ENCODE data around the gene PKIB. TPM values are rescaled to one million over a fixed set of nuclear protein-coding genes. Genes with fewer than 3 reads are reported as not detected.

Gene PKIB
- total RNA-seq, 4 donors from 2014 or later, result 0.43 to 5.2 (median 0.59) TPM; not detected in 1

GRCh38 chr6:122651031-122651430 is 40.8 kb downstream of the PKIB start:
- no peak for TF ChIP-seq POLR2A (IDR thresholded peaks at IDR 0.05)
- TF ChIP-seq, protein P1, sequence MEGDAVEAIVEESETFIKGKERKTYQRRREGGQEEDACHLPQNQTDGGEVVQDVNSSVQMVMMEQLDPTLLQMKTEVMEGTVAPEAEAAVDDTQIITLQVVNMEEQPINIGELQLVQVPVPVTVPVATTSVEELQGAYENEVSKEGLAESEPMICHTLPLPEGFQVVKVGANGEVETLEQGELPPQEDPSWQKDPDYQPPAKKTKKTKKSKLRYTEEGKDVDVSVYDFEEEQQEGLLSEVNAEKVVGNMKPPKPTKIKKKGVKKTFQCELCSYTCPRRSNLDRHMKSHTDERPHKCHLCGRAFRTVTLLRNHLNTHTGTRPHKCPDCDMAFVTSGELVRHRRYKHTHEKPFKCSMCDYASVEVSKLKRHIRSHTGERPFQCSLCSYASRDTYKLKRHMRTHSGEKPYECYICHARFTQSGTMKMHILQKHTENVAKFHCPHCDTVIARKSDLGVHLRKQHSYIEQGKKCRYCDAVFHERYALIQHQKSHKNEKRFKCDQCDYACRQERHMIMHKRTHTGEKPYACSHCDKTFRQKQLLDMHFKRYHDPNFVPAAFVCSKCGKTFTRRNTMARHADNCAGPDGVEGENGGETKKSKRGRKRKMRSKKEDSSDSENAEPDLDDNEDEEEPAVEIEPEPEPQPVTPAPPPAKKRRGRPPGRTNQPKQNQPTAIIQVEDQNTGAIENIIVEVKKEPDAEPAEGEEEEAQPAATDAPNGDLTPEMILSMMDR (IDR thresholded peaks at IDR 0.05), result no peak

DNA sequence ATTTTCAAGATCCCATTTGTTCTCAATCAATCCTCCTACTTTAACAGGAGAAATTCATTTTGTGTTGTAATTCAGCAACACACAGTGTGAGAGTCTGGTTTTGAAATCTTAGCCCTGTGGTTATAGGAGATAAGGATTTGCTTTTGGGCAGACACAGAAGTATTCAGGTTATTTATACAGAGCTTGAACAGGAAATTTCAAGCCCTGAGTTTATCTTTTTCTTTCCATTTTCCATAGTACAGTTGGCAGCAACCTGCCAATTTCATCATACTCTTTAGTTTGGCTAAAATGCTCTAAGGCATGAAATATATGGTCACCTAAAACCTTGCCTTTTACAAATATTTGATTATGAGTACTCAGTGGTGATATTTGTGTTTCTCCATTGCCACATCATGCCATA is 41.4 kb downstream of the PKIB start:
- TF ChIP-seq POLR2A (IDR thresholded peaks at IDR 0.05), result no peak
- TF ChIP-seq, protein P1 (IDR thresholded peaks at IDR 0.05), result no peak
- Histone ChIP-seq H3K4me3 (no peak overlapping the region), H3K27me3 (no peaks in the 10 kb centered on the region), H3K27ac (no peak overlapping the region), H3K4me1 (no peaks in the 10 kb centered on the region), H3K9me3 (no peaks in the 10 kb centered on the region), H3K36me3 (no peaks in the 10 kb centered on the region)
- intact Hi-C loops (cut with DNase I; ENCODE audit: low total_unique reads), result no loop called here
- no peak for DNase-seq

More at GRCh38 chr6:122651031-122651430, 40.8 kb downstream of the PKIB start:
- no peaks in the 10 kb centered on the region for H3K9me3 ChIP-seq
- DNase-seq, result no peak
- no peak overlapping the region for H3K4me3 ChIP-seq
- no peaks in the 10 kb centered on the region for H3K36me3 ChIP-seq
- intact Hi-C loops (cut with DNase I; ENCODE audit: low total_unique reads), result no loop called here
- H3K27ac ChIP-seq, result no peak overlapping the region
- H3K4me1 ChIP-seq, result no peaks in the 10 kb centered on the region
- H3K27me3 ChIP-seq, result no peaks in the 10 kb centered on the region

- TF ChIP-seq POLR2A (IDR thresholded peaks at IDR 0.05), result no peak
- TF ChIP-seq, protein P1 (IDR thresholded peaks at IDR 0.05), result no peak
- no peak overlapping the region for H3K27ac ChIP-seq
- intact Hi-C loops (cut with DNase I; ENCODE audit: low total_unique reads), result no loop called here
Measured at GRCh38 chr6:122652431-122652830, 42.2 kb downstream of the PKIB start.

GRCh38 chr6:122653094-122653493 is 42.9 kb downstream of the PKIB start:
- H3K9me3 ChIP-seq, result no peaks in the 10 kb centered on the region
- no peak for DNase-seq
- no peaks in the 10 kb centered on the region for H3K4me1 ChIP-seq
- TF ChIP-seq, protein P1 (IDR thresholded peaks at IDR 0.05), result no peak
- TF ChIP-seq POLR2A (IDR thresholded peaks at IDR 0.05), result no peak
- no peak overlapping the region for H3K27ac ChIP-seq
- no peaks in the 10 kb centered on the region for H3K36me3 ChIP-seq
- intact Hi-C loops (cut with DNase I; ENCODE audit: low total_unique reads), result no loop called here
- no peak overlapping the region for H3K4me3 ChIP-seq
- no peaks in the 10 kb centered on the region for H3K27me3 ChIP-seq

More at GRCh38 chr6:122652431-122652830, 42.2 kb downstream of the PKIB start:
- no peak for DNase-seq
- H3K36me3 ChIP-seq, result no peaks in the 10 kb centered on the region
- H3K27me3 ChIP-seq, result no peaks in the 10 kb centered on the region
- no peaks in the 10 kb centered on the region for H3K9me3 ChIP-seq
- no peak overlapping the region for H3K4me3 ChIP-seq
- no peaks in the 10 kb centered on the region for H3K4me1 ChIP-seq

- Histone ChIP-seq H3K4me3 (no peak overlapping the region), H3K4me1 (no peaks in the 10 kb centered on the region), H3K27me3 (no peaks in the 10 kb centered on the region), H3K36me3 (no peaks in the 10 kb centered on the region), H3K9me3 (no peaks in the 10 kb centered on the region), H3K27ac (no peak overlapping the region)
- no peak for DNase-seq
- TF ChIP-seq, protein P1 (IDR thresholded peaks at IDR 0.05), result no peak
- no peak for TF ChIP-seq POLR2A (IDR thresholded peaks at IDR 0.05)
- intact Hi-C loops (cut with DNase I; ENCODE audit: low total_unique reads), result no loop called here
Measured at GRCh38 chr6:122654012-122654411, 43.8 kb downstream of the PKIB start.

Data from uterus (tissue), 4 donors.